T-helper 2 cell treated with Interferon-gamma antibody and Interleukin-4, amounts not matched to agents 5 μg/mL and 100 μg/mL, for 36 hours (primary cell): ENCODE data around the gene FRMD7.
A peak's percentile ranks its signal among the peaks of the same experiment; 100 is the strongest.
"Not testable (repeated sequence)": the region's sequence is repeated elsewhere in the genome, so short reads cannot be mapped to it uniquely, and the experiment has no call there.

Experiments
- DNase-seq: peaks from one replicate; pipeline ENCODE4 v3.0.0; 2021; ENCODE audit warnings: low spot score
- H3K27ac Mint-ChIP-seq: one replicate; pipeline ENCODE4 v1.8.0; 2021; ENCODE audit warnings: mild to moderate bottlenecking, mixed read lengths
- H3K27me3 Mint-ChIP-seq: one replicate; pipeline ENCODE4 v1.8.0; 2021; ENCODE audit warnings: low read depth, mixed read lengths
- H3K36me3 Mint-ChIP-seq: one replicate; pipeline ENCODE4 v1.8.0; 2021; ENCODE audit warnings: low read depth, mixed read lengths
- H3K4me1 Mint-ChIP-seq: one replicate; pipeline ENCODE4 v1.8.0; 2021; ENCODE audit warnings: low read depth, mixed read lengths
- H3K4me3 Mint-ChIP-seq: one replicate; pipeline ENCODE4 v1.8.0; 2022; ENCODE audit warnings: mild to moderate bottlenecking, moderate library complexity, mixed read lengths
- H3K9me3 Mint-ChIP-seq: one replicate; pipeline ENCODE4 v1.8.0; 2021; ENCODE audit warnings: mixed read lengths

FRMD7 gene

GRCh38 chrX:132118358-132118757, 9.5 kb downstream of the FRMD7 start:
- Mint-ChIP-seq H3K36me3 (no peaks in the 10 kb centered on the region), H3K27me3 (peaks cover 2% of the 10 kb centered on the region), H3K27ac (no peak overlapping the region), H3K4me3 (no peak overlapping the region), H3K4me1 (no peaks in the 10 kb centered on the region), H3K9me3 (no peaks in the 10 kb centered on the region)
- DNase-seq = no peak

GRCh38 chrX:132115792-132116191, 12.0 kb downstream of the FRMD7 start:
- Mint-ChIP-seq H3K27me3 (no peaks in the 10 kb centered on the region), H3K36me3 (no peaks in the 10 kb centered on the region), H3K4me1 (no peaks in the 10 kb centered on the region), H3K4me3 (no peak overlapping the region), H3K9me3 (no peaks in the 10 kb centered on the region), H3K27ac (no peak overlapping the region)
- no peak for DNase-seq

- H3K27ac Mint-ChIP-seq = no peak overlapping the region
- no peaks in the 10 kb centered on the region for H3K27me3 Mint-ChIP-seq
- H3K4me3 Mint-ChIP-seq = no peak overlapping the region
- no peaks in the 10 kb centered on the region for H3K9me3 Mint-ChIP-seq
- no peaks in the 10 kb centered on the region for H3K4me1 Mint-ChIP-seq
- no peak for DNase-seq
- H3K36me3 Mint-ChIP-seq = no peaks in the 10 kb centered on the region
Observed at GRCh38 chrX:132114607-132115006, 13.2 kb downstream of the FRMD7 start.

GRCh38 chrX:132107291-132107690, 20.5 kb downstream of the FRMD7 start:
- no peak for DNase-seq

GRCh38 chrX:132101799-132102198, 26.0 kb downstream of the FRMD7 start:
- Mint-ChIP-seq H3K27me3 (peaks cover 16% of the 10 kb centered on the region), H3K36me3 (no peaks in the 10 kb centered on the region), H3K4me3 (no peak overlapping the region), H3K4me1 (no peaks in the 10 kb centered on the region), H3K9me3 (no peaks in the 10 kb centered on the region), H3K27ac (no peak overlapping the region)
- no peak for DNase-seq

More at GRCh38 chrX:132107291-132107690, 20.5 kb downstream of the FRMD7 start:
- H3K4me3 Mint-ChIP-seq = no peak overlapping the region
- H3K9me3 Mint-ChIP-seq = no peaks in the 10 kb centered on the region
- no peaks in the 10 kb centered on the region for H3K36me3 Mint-ChIP-seq
- no peaks in the 10 kb centered on the region for H3K4me1 Mint-ChIP-seq
- no peaks in the 10 kb centered on the region for H3K27me3 Mint-ChIP-seq
- H3K27ac Mint-ChIP-seq = no peak overlapping the region

- Mint-ChIP-seq H3K4me1 (no peaks in the 10 kb centered on the region), H3K9me3 (no peaks in the 10 kb centered on the region), H3K27me3 (peaks cover 16% of the 10 kb centered on the region), H3K36me3 (no peaks in the 10 kb centered on the region), H3K27ac (no peak overlapping the region), H3K4me3 (no peak overlapping the region)
- DNase-seq = no peak
Observed at GRCh38 chrX:132101206-132101605, 26.6 kb downstream of the FRMD7 start.

- not testable (repeated sequence) for DNase-seq, H3K4me1 Mint-ChIP-seq, H3K4me3 Mint-ChIP-seq, H3K27ac Mint-ChIP-seq, H3K9me3 Mint-ChIP-seq, H3K36me3 Mint-ChIP-seq
- peaks cover 16% of the 10 kb centered on the region for H3K27me3 Mint-ChIP-seq
Observed at GRCh38 chrX:132098704-132099103, 29.1 kb downstream of the FRMD7 start.

- Mint-ChIP-seq H3K9me3 (no peaks in the 10 kb centered on the region), H3K36me3 (no peaks in the 10 kb centered on the region), H3K27ac (no peak overlapping the region), H3K27me3 (peaks cover 12% of the 10 kb centered on the region), H3K4me3 (no peak overlapping the region), H3K4me1 (peaks cover 9% of the 10 kb centered on the region)
- DNase-seq = no peak
Observed at GRCh38 chrX:132094164-132094563, 33.7 kb downstream of the FRMD7 start.

GRCh38 chrX:132093239-132093860, 34.5 kb downstream of the FRMD7 start:
- Mint-ChIP-seq H3K27ac (no peak overlapping the region), H3K4me1 (peaks cover 9% of the 10 kb centered on the region), H3K9me3 (no peaks in the 10 kb centered on the region), H3K4me3 (no peak overlapping the region), H3K36me3 (no peaks in the 10 kb centered on the region), H3K27me3 (peaks cover 7% of the 10 kb centered on the region)
- no peak for DNase-seq

GRCh38 chrX:132092439-132093065, 35.3 kb downstream of the FRMD7 start:
- Mint-ChIP-seq H3K27me3 (peaks cover 3% of the 10 kb centered on the region), H3K36me3 (no peaks in the 10 kb centered on the region), H3K4me1 (peaks cover 9% of the 10 kb centered on the region), H3K4me3 (no peak overlapping the region), H3K9me3 (no peaks in the 10 kb centered on the region), H3K27ac (no peak overlapping the region)
- peak; percentile 10 for DNase-seq

- Mint-ChIP-seq H3K36me3 (no peaks in the 10 kb centered on the region), H3K27ac (no peak overlapping the region), H3K4me3 (no peak overlapping the region), H3K27me3 (no peaks in the 10 kb centered on the region), H3K9me3 (no peaks in the 10 kb centered on the region), H3K4me1 (peaks cover 12% of the 10 kb centered on the region)
- DNase-seq = no peak
Observed at GRCh38 chrX:132090403-132091159, 37.2 kb downstream of the FRMD7 start.

GRCh38 chrX:132088864-132089263, 39.0 kb downstream of the FRMD7 start:
- Mint-ChIP-seq H3K27ac (no peak overlapping the region), H3K27me3 (no peaks in the 10 kb centered on the region), H3K36me3 (no peaks in the 10 kb centered on the region), H3K9me3 (no peaks in the 10 kb centered on the region), H3K4me3 (no peak overlapping the region), H3K4me1 (peaks cover 12% of the 10 kb centered on the region)
- no peak for DNase-seq

- no peaks in the 10 kb centered on the region for H3K36me3 Mint-ChIP-seq
- H3K4me1 Mint-ChIP-seq = peaks cover 12% of the 10 kb centered on the region
- H3K4me3 Mint-ChIP-seq = no peak overlapping the region
- no peaks in the 10 kb centered on the region for H3K9me3 Mint-ChIP-seq
- H3K27me3 Mint-ChIP-seq = no peaks in the 10 kb centered on the region
- H3K27ac Mint-ChIP-seq = no peak overlapping the region
- DNase-seq = no peak
Observed at GRCh38 chrX:132086672-132087071, 41.1 kb downstream of the FRMD7 start.

- Mint-ChIP-seq H3K4me3 (no peak overlapping the region), H3K36me3 (no peaks in the 10 kb centered on the region), H3K27me3 (no peaks in the 10 kb centered on the region), H3K27ac (no peak overlapping the region), H3K4me1 (peaks cover 7% of the 10 kb centered on the region), H3K9me3 (no peaks in the 10 kb centered on the region)
- DNase-seq = no peak
Observed at GRCh38 chrX:132085786-132086185, 42.0 kb downstream of the FRMD7 start.
